A549 (cell line): ENCODE results near the gene CLSTN2.

ENCODE experiments used
- CTCF ChIP-seq: fragments of >200 bp; sonication (Bioruptor Twin); formaldehyde crosslinking; IDR thresholded peaks from 3 replicates; pipeline ENCODE4 v1.5.1; 2016
- POLR2A ChIP-seq: IDR thresholded peaks from 2 replicates; pipeline ENCODE4 v1.6.1; 2012; ENCODE audit warnings: mild to moderate bottlenecking, low read length
- RAD21 ChIP-seq, 2 experiments: fragments of >200 bp in 1 of 2; sonication (Bioruptor Twin) in 1 of 2; formaldehyde crosslinking in 1 of 2; IDR thresholded peaks in 1 of 2; conservative IDR thresholded peaks in 1 of 2; 2 replicates in 1 of 2; 3 replicates in 1 of 2; pipeline ENCODE4 v1.6.1; 2012 to 2018; ENCODE audit warnings: inconsistent platforms in 1 of 2
- SREBF2 ChIP-seq: fragments of 450-650 bp; IDR thresholded peaks from 2 replicates; pipeline ENCODE4 v1.6.1; 2014; ENCODE audit warnings: mild to moderate bottlenecking, moderate library complexity

GRCh38 chr3:140052771-140053702 lies 118.1 kb downstream of the CLSTN2 start:
- TF ChIP-seq RAD21 (conservative IDR thresholded peaks at IDR 0.05 in 1 of 2, IDR thresholded peaks at IDR 0.05 in 1 of 2) (no peak), POLR2A (no peak), SREBF2 (no peak), CTCF (no peak)
